ENCODE data around the gene SIDT1. TPM values are rescaled to one million over a fixed set of nuclear protein-coding genes. Genes with fewer than 3 reads are reported as not detected.

Gene SIDT1
- total RNA-seq, result 4.5 TPM

DNA sequence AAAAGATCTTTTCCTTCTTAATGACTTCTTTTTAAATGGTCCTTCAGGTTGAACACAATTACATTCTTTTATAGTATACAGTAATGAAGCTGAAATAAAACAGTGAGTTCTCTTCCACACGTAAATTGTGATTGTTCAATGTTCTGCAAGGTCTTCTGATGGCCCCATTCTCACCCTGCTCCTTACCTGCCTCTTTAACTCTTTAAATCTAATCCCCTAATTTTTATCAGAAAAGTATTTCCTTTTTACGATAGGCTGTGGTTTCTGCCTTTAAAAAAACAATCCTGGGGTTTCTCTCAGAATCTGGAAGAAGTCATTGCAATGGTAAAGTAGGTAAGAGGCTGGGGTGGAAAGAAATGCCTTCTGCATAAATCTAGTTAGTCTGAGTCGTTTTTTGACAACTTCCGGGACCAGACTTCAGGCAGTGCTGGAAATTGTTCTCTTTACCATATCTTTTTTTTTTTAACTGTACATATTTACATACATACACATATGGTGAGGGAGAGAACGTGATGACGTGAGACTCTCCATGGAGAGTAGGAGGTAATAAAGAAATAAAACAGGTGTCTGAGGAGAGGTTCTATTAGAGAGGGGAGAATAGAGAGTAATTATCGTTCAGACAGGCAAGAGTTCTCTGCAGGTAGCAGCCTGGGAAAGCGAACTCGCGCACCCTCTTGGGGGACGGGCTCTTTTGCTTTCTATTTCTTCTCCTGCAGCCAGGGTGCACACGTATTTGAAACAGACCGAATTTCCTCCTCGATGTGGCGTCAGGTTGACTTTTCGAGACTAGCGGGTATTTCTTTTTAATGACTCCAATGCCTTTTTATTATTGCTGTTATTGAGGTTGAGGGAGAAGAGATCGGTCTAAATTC, at the start of gene SIDT1:
TSS of gene SIDT1 (plus strand) at position 730 of the 872 bp plus-strand sequence. CDS start 467 bp downstream, outside the sequence.
- DNase-seq (ENCODE audit: low spot score) (no peak), ATAC-seq (peak; percentile 60)
- intact Hi-C loops (cut with DNase I), result no loop called here

DNA sequence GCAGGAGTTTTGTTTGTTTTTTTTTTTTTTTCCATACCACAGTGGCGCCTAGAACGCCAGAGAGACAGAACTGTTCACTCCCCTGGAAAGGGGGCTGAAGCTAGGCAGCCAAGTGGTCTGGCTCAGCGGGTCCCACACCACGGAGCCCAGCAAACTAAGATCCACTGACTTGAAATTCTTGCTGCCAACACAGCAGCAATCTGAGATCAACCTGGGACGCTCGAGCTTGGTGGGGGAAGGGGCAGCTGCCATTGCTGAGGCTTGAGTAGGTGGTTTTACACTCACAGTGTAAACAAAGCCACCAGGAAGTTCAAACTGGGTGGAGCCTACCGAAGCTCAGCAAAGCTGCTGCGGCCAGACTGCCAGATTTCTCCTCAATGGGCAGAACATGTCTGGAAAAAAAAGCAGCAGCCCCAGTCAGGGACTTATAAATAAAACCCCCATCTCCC, 47.2 kb upstream of the SIDT1 start:
- no peak for DNase-seq (ENCODE audit: low spot score)
- no peak for ATAC-seq
- intact Hi-C loops (cut with DNase I), result no loop called here

DNA sequence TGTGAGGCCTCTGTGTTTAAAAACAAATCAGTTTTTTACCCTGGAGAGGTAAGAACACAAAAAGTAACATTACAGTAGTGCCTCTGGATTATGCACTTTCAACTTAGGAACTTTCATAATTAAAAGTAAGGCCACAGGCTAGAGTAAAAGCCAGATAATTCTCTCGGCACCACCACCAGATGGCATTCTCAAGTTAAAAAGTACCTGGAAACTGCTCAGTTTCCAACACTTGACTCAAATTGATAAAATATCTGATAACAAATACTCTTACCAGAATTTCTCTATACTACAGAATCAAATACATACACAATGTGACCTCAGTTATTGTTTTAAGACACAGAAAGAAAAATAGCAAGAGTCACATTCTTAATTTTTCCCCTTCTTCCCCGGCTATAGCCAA, 37.3 kb upstream of the SIDT1 start:
- intact Hi-C loops (cut with DNase I), result no loop called here
- DNase-seq (ENCODE audit: low spot score), result no peak
- peak; percentile 62 for ATAC-seq

DNA sequence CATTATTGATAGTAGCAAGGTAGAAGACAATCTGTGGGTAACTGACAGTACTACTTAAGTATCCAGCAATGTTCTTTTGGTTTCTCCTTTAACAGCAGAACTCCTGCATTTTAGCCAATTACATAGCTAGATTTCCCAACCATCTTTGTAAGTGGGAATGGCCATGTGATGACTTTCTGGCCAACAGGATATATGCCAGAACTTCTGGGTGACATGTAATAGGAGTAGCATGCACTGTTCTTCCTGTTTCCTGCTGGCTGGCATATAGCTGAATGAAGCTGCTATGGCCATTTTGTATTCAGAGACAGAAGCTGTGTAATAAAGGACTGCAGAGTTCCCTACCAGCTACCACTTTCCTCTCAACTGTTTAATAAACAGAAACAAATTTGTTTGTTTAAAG, 35.4 kb upstream of the SIDT1 start:
- intact Hi-C loops (cut with DNase I), result no loop called here
- DNase-seq (ENCODE audit: low spot score), result no peak
- no peak for ATAC-seq

DNA sequence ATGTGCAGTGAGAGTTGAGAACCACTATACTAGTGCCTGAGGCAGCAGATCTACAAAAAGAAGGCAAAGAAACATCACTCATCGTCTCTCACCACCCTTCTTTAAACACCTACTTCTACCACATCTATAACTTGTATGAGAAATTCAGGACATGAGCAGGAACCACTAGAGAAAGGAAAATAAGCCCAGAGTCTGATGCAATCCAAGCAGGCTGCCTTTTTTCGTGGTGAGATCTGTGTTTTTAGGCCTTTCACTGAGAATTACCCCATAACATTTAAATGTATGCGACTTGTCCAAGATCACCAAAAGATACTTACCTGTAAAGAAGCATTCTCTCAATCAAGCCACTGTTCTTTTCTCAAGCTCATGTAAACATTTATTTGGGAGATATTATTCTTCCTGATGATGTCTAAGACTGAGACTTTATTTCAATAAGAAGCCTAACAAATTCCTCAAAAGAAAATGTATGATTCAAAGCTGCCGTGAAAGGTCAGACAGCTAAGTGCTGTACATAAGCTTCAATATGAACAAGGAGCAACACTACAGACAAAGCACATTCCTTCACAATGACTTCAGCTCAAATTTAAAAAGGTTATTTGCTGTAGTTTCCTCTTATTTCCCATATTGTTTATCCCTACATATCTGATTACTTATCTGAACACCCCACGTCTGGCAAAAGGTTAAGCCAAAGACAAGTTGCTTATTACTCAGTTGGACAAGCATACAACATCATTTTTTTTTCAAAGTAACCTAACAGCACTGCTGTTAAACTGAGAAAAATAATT, 33.9 kb upstream of the SIDT1 start:
- DNase-seq (ENCODE audit: low spot score), result no peak
- intact Hi-C loops (cut with DNase I), result no loop called here
- no peak for ATAC-seq

DNA sequence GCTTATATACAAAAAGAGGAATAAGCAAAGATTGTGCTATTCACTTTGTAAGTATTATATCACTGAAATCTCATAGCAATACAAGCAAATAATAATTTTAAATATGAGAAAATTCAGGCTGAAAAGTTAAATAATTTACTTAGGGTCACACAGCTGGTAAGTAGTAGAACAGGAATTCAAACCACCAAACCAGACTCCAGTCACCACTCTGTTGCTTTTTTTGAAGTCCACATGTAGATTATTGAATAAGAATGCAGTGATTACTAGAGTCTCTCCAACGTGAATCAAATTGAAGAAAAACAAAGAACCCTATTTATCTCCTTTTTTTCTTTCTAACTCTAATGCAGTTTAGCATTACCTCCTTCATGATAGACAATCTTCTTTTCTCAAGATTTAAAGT, 33.3 kb upstream of the SIDT1 start:
- ATAC-seq (no peak), DNase-seq (ENCODE audit: low spot score) (no peak)
- intact Hi-C loops (cut with DNase I), result no loop called here

DNA sequence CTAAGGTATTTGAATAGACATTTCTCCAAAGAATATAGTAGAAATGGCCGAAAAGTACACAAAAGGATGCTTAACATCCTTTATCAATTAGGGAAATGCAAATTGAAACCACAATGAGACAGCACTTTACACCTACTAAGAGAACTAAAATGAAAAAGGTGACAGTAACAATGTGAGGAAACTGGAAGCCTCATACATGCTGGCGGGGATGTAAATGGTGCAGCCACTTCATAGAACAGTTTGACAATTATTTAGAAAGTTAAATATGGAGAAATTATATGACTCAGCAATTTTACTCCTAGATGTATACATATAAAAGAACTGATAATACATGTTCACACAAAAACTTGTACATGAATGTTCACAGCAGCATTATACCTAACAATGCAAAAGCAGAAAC, 30.8 kb upstream of the SIDT1 start:
- intact Hi-C loops (cut with DNase I), result no loop called here
- DNase-seq (ENCODE audit: low spot score) (no peak), ATAC-seq (no peak)

DNA sequence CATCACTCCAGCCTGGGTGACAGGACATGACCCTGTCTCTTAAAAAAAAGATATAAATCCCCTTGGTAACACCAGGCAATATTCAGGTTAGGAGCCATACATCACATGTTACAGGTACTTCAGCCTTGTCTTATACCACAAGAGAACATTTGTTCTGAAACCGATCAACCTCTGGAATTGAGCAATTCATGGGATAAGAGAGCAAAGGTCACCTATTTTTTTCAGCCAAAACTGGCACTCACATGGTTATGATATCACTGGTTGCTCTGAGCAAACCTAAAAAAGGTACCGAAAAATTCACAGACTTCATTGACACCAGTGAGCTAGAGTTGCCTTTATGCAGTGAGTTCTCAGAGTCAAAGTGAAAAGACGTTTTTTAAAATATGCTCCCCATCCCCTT, 26.5 kb upstream of the SIDT1 start:
- intact Hi-C loops (cut with DNase I), result no loop called here
- DNase-seq (ENCODE audit: low spot score) (no peak), ATAC-seq (no peak)

DNA sequence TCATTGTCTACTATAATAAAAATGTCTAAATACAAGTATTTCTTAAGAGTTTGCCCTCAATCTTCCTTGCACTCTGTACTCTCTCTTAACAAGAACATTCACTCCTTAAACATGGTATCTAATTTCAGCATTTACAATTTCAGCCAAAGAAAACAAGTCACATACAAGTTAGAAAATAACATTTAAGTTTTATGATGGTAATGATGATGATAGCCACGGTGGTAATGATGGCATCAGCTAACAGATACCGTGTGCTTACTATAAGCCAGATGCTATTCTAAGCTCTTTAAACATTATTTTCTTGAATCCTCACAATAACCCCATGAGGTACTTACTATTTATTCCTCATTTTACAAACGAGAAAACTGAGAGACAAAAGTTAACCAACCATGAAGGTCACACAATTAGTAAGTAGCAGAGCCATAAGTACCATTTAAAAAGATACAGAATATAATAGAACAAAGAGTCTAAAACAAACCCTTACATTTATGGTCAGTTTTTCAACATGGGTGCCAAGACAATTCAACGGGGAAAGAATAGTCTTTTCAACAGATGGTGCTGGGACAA, 24.8 kb upstream of the SIDT1 start:
- ATAC-seq (no peak), DNase-seq (ENCODE audit: low spot score) (no peak)
- intact Hi-C loops (cut with DNase I), result no loop called here

DNA sequence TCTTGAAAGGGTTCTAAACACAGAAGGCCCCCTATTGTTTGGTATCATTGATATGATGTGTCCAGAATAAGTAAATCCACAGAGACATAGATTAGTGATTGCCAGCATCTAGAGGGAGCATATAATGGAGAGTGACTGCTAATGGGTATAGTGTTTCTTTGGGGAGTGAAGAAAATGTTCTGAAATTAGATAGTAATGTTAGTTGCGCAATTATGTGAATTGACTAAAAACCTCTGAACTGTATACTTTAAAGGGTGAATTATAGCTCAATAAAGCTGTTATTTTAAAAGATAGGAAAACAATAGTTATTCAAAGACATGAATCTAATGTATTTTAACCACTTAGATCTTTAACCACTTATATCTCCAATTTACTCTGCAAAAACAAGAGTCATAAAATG, 23.4 kb upstream of the SIDT1 start:
- ATAC-seq (no peak), DNase-seq (ENCODE audit: low spot score) (no peak)
- intact Hi-C loops (cut with DNase I), result no loop called here

DNA sequence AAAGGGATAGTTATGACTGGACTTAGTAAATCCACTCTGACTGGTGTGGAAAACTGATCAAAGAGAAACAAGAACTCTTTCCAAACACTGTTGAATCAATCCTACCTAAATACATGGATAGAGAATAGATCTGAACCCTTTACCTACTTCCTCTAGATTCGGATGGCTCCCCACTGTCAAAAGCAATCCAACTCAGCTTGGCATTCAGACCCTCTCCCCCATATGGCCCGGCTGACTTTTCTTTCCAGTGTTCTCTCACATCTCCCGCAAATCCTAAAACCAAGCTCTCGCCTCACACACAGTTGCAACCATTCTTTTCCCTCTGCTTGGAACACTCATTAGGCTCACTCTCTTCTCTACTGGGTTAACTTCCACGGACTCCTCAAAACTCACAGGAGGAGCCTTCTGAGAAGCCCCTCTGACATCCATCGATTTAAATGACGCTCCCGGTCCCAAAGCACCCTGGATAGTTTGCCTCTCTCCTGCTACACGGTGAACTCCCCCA, 18.0 kb upstream of the SIDT1 start:
- intact Hi-C loops (cut with DNase I), result no loop called here
- no peak for DNase-seq (ENCODE audit: low spot score)
- ATAC-seq, result peak; percentile 51

DNA sequence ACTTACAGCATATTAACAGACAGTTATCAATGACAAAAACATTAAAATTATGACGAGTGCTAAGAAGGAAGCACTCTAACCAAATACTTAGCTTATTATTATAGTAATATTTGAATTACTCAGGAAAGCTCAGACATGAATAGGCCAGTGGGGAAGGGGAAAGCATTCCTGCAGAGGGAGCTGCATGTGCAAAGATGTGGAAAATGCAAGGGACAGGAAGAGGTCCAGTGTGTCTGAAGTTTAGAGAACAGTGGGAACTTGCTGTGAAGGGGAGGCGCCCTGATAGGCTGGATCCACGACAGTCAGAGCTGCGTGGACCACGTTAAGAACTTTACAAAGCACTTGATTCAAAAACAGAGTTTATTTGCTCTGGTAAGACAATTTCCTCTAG, 16.2 kb upstream of the SIDT1 start:
- no peak for DNase-seq (ENCODE audit: low spot score)
- ATAC-seq, result no peak
- intact Hi-C loops (cut with DNase I), result no loop called here

DNA sequence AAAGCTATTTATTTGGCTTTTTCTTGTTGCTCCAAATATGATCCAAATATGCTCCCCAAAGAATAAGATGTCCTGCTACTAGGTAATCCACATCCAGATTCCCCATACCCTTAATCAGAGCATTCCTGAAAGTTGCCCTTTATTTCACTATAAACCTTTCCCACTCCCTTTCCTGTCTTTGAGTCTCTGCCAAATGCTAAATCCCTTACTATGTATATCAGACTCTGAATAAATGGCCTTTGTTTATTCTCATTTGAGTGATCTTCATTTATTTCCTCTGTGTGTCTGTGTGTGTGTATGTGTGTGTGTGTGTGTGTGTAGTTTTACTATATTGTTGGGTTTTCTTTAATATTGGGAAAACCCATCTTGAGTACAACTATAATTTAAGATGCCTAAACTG, 10.4 kb upstream of the SIDT1 start:
- intact Hi-C loops (cut with DNase I), result no loop called here
- no peak for DNase-seq (ENCODE audit: low spot score)
- no peak for ATAC-seq

DNA sequence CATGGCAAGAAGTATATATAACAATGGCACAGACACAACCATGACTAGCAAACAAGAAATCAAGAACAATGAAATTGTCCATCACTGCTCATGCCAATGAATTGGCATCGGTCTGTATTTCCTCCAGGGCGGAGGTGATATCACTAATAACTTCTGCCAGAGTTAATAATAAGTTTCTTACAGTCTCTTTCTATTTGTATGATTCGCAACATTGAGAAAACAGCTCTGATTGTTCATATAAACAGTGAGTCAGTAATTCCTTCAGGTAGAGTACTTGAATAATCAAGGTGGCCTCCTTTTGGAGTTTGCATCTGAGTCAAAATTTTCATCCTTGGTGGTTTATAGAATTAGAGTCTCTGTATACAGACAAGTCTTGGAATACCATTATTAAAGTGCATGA, 9.1 kb upstream of the SIDT1 start:
- intact Hi-C loops (cut with DNase I), result no loop called here
- DNase-seq (ENCODE audit: low spot score), result no peak
- ATAC-seq, result no peak

DNA sequence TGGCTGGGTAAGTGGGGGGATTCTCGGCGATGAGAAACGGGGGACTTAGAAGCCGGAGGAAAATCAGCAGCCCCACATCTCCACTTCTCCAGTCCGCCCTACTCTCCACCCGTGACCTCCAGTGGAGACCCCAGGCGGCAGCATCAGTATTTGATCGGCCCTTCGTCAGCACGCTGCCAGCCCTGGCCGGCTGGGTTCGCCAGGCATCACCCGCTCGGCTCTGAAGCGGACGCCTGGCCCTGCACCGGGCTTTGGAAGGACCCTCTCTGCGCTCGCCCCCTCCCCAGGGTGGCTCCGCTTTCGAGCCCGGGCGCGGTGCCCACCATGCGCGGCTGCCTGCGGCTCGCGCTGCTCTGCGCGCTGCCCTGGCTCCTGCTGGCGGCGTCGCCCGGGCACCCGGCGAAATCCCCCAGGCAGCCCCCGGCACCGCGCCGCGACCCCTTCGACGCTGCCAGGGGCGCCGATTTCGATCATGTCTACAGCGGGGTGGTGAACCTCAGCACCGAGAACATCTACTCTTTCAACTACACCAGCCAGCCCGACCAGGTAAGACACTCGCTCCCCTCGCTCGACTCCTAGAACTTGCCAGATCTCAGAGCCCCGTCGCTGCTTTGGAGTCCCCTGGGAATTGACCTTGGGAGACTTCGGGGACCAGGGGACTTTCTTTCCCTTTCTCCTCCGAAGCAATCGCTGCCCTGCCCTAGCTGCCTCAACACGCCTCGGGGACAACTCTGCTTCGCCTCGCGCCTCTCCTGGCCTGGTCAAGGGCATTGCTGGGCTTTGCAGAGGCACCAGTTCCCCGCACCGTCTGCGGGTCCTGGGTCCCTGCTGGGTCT, 561 bp downstream of the SIDT1 start:
- peak; percentile 62 for ATAC-seq
- no peak for DNase-seq (ENCODE audit: low spot score)
- intact Hi-C loops (cut with DNase I), result no loop called here

DNA sequence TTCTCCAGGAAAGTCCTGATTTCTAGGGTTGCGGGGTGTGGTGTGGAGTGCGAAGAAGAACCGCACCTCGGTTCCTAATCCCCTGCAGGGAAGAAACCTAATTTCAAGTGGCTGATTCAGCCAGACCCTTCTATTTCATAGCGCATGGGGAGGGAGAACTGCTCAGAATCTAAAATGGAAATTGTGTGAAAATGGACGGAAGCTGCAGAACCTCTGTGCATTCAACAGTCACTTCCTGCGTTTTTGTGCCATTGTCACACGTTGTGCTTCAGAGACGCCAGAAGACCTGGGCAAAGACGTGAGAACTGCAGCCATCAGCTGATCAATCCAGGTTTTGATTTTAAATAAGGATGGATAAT, 1.2 kb downstream of the SIDT1 start:
- DNase-seq (ENCODE audit: low spot score) (no peak), ATAC-seq (no peak)

DNA sequence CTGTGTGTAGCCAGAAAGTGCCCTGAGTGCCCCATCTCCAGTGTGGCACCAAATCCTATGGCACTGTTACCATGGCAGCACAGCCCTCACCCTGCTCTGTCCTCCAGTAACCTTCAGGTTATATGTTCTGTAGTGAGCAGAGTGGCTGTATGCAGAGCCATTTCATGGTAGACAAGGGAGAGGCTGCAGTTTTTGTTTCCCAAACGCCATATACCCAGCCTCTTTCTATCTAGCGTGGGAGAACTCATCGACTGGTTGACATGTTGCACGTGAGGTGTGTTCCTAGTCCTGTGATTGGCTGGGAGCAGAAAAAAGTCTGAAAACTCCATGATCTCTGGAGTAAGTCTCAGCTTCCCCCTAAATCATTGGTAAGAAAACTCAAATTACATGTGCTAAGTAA, 2.0 kb downstream of the SIDT1 start:
- ATAC-seq (no peak), DNase-seq (ENCODE audit: low spot score) (no peak)
- intact Hi-C loops (cut with DNase I), result no loop called here

More for the DNA sequence above, 1.2 kb downstream of the SIDT1 start:
- intact Hi-C loops (cut with DNase I), result no loop called here

DNA sequence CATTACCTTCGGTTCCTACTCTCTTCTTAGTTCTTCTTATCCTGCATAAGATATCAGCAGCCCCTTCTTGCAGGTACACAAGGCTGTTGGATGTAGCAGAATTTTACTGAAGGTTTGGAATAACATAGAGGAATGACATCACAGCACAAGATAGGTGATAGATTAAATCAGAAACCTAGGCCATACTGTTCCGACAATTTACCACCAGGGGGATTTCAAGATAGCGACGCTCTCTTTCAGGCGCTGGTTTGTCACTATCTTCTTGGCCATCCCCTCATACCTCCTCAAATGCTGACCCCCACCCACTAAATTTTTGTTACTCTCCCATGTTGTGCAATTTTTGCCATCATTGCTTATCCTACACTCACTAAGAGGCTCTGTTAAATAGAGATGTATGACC, 3.5 kb downstream of the SIDT1 start:
- no peak for ATAC-seq
- intact Hi-C loops (cut with DNase I), result no loop called here
- DNase-seq (ENCODE audit: low spot score), result no peak

DNA sequence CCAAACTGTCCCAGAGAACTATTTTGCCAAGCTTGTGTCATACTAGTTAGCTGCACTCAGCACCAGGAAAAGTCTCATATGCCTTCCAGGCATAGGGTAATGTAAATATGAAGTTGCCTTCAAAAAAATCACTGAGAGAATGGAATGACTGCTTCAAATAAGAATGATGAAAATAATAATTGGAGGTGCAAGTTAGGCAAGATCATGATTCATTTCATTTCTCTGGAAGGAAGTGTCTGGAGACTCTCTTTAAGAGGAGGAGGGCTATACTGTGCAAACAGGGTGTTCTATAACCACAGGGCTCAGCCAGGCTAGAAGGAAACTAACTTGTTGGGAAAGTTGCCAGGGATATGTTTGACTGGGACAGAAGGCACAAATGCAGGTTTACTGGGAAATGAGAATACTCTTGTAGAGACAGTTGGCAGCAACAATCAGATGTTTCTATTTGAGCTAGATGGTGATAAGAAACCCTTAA, 4.3 kb downstream of the SIDT1 start:
- intact Hi-C loops (cut with DNase I), result no loop called here
- ATAC-seq (no peak), DNase-seq (ENCODE audit: low spot score) (no peak)
